Myocyte (in vitro differentiated cells): ENCODE measurements around the gene USP9X. TPM values are rescaled to one million over a fixed set of nuclear protein-coding genes. Genes with fewer than 3 reads are reported as not detected.

ENCODE experiments used
- DNase-seq: peaks from one replicate; pipeline ENCODE4 v3.0.0-alpha.2; 2012; ENCODE audit warnings: low read depth
- polyA plus RNA-seq: library from polyadenylated mRNA; unstranded; fragments of >200 nt; gene quantifications from one replicate; pipeline ENCODE4 v1.2.1, GENCODE V29; 2012; ENCODE audit warnings: missing spikeins
- total RNA-seq: library from RNA; depleted of rRNA; stranded (reverse); fragments of >200 nt; gene quantifications from 2 replicates; pipeline ENCODE4 v1.2.3, GENCODE V29; 2014

The USP9X gene
- 106 and 114 TPM in 2 replicates for total RNA-seq
- 31.9 TPM for polyA plus RNA-seq

- DNase-seq, result peak; percentile 86
Observed at GRCh38 chrX:41084893-41085511, at the start of gene USP9X. TSS of gene USP9X (plus strand) at chrX:41085445. CDS start at chrX:41123629, 38,184 bp downstream.

GRCh38 chrX:41035582-41035981, 49.7 kb upstream of the USP9X start:
- no peak for DNase-seq

GRCh38 chrX:41036668-41037326, 48.4 kb upstream of the USP9X start:
- no peak for DNase-seq

DNA sequence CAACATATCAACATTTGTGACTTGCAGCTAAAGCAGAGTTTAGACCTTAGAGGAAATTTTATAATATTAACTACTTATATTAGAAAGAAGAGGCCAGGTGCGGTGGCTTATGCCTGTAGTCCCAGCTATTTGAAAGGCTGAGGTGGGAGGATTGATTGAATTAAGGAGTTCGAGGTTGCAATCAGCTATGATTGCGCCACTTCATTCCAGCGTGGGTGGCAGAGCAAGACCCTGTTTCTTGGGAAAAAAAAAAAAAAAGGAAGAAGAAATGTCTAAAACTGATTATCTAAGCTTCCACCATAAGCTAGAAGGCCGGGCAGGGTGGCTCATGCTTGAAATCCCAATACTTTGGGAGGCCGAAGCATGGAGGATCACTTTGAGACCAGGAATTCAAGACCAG, 42.0 kb upstream of the USP9X start:
- no peak for DNase-seq

DNA sequence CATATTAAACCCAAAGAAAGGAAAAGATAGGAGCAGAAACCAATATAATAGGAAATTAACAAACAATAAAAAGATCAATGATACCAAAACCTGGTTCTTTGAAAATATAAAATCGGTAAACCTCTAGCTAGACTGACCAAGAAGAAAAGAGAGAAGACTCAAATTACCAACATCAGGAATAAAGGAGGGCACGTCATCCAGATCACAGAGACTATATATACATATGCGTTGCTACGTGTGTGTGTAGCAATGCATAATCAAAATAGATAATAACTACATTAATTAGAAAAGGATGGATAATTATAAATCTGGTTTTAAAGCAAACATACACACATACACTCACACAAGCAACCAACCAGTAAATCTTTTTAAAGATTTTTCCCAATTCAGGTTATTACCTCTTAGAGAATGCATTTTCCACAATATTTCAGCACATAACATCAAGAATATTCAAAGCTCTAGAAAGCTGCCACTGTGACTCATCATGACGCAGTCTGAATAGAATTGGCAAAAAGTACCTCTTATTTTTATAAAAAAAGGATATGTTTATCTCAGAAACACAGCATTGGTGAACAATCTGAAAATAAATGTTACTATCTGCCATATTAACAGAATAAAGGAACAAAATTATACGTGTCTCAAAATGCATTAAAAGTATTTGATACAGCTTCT, 41.4 kb upstream of the USP9X start:
- peak; percentile 13 for DNase-seq

GRCh38 chrX:41045960-41046567, 39.2 kb upstream of the USP9X start:
- DNase-seq, result no peak

DNA sequence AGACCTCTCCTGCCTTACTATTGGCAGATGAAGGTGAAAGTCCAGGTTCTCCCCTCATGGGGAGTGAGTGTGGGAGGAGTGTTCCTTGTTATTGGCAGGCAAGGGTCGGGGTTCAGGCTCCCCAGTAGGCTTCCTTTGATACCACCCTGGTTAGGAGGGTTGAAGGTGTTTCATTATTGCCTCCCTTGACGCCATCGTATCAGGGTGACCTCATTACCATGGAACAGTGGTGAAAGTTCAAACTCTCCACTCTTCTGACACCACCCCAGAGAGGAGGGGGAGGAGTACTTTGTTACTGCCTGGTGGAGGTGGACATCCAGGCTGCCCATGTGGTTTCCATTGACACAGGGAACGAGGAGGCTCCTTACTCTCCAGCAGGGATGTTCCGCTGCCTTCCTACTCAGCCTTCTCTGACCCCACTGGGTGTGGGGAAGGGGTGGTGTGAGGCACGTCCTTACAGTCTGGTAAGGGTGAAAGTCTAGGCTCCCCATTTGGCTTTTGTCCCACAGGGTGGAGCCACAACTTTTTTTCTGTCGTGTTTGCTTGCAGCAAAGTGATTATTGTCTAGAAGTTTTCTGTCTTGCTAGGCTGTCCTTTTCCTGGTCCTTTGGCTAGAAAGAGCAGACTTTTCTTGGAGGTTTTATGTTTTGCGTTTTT, 37.2 kb upstream of the USP9X start:
- no peak for DNase-seq

DNA sequence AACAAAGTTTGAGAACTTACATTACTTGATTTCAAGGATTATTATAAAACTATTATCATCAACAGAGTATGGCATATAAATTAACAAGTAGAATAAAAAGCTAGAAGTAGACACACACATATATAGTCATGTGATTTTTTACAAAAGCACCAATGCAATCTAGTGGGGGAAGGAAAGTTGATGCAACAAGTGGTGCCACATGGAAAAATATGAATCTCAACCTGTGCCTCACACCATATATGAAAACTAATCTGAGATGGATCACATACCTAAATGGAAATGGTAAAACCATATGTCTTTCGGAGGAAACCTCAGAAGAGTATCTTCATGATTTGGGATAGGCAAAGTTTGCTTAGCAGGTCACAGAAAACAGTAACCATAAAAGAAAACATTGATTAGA, 34.9 kb upstream of the USP9X start:
- no peak for DNase-seq

DNA sequence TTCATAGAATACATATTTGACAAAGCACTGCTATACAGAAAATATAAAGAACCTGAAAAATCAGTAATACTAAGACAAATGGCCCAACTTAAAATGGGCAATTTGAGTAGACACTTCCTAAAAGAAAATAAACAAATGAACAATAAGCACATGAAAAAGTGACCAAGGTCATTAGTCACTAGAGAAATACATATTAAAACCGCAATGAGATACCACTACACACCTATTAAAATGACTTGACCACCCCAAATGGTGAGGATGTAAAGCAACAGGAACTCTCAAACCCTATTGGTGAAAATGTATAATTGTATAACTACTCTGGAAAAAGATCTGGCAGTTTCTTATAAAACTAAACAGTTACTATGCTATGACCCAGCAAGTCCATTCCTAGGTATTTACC, 34.0 kb upstream of the USP9X start:
- no peak for DNase-seq

DNA sequence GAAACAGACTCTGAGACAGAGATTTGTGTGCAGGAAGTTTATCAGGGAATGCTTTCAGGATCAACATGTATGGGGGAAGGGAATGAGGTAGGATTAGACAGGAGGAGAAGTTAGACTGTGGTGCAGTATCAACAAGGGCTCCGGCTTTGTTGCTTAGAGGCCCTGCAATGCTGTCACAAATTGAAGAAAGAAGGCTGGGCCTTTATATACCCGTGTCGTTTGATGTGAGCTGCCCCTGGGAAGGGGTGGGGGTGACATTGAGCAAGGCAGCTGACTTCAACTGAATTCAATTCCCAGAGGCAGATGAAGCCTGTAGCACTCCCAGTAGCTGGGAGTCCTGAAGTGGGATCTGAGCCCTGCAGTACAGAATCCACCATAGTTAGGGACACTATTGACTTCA, 29.5 kb upstream of the USP9X start:
- DNase-seq, result no peak

GRCh38 chrX:41063276-41063675, 22.0 kb upstream of the USP9X start:
- peak; percentile 29 for DNase-seq

GRCh38 chrX:41064018-41064417, 21.2 kb upstream of the USP9X start:
- DNase-seq, result no peak

- no peak for DNase-seq
Observed at GRCh38 chrX:41066391-41066790, 18.9 kb upstream of the USP9X start.

DNA sequence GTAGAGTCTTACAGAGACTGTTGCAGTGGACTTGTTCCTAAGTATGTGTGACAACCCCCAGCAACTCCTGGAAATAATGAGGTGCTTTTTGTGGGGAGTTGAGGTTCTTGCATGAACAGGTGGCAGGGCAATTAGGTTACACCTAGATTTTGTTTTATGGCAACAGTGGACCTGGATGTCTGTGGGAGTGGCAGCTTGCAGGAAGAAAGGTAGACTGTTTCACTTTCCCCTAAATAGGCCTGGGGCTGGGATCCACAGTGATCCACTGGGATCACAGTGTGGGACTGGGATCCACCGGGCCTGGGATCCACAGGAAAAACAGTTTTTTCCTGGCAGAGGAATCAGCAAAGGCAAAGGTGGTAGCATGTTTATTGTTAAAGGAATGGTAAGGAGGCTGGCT, 18.3 kb upstream of the USP9X start:
- no peak for DNase-seq

DNA sequence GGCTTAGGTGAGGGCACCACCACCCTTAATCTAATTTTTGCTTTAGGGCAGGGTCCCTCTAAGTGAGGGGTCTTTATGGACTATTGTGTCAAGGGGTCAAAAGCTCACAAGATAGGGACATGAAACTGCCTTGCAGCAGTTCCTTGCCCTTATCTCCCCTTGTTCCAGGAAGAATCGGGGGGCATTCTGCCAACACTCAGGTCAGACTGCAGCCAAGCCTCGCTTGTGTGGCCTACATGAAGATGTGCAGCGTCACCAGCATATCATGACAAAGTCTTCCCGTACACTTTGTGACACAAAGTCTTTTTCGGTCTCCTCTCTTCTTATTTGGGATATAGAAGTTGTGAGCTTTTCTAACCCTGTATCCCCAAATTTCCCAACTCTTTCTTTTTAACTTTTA, 17.5 kb upstream of the USP9X start:
- DNase-seq, result no peak

DNA sequence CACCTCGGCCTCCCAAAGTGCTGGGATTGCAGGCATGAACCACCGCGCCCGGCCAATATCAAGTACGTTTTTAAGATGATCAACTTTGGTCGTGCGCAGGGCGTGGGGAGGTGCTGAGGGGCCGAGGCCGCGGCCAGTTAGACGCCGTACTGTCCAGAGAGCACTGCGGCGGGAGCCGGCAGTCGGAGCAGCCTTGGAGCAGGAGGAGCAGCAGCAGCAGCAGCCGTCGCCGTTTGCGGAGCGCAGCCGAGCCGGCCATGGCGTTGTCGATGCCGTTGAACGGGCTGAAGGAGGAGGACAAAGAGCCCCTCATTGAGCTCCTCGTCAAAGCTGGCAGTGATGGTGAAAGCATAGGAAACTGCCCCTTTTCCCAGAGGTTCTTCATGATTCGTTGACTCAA, 8.5 kb upstream of the USP9X start:
- DNase-seq, result no peak

DNA sequence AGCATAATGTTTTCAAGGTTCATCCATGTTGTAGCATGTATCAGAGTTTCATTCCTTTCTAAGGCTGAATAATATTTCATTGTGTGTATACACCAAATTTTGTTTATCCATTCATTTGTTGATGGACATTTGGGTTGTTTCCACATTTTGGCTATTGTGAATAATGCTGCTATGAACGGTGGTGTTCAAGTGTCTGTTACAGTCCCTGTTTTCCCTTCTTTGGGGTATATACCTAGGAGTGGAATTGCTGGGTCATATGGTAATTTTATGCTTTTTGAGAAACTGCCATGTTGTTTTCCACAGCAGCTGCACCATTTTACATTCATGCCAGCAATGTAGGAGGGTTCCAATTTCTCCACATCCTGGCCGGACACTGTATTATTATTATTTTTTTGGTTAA, 3.4 kb upstream of the USP9X start:
- no peak for DNase-seq

GRCh38 chrX:41082783-41083182, 2.5 kb upstream of the USP9X start:
- DNase-seq, result no peak

GRCh38 chrX:41084044-41084892, 977 bp upstream of the USP9X start:
- peak; percentile 95 for DNase-seq

DNA sequence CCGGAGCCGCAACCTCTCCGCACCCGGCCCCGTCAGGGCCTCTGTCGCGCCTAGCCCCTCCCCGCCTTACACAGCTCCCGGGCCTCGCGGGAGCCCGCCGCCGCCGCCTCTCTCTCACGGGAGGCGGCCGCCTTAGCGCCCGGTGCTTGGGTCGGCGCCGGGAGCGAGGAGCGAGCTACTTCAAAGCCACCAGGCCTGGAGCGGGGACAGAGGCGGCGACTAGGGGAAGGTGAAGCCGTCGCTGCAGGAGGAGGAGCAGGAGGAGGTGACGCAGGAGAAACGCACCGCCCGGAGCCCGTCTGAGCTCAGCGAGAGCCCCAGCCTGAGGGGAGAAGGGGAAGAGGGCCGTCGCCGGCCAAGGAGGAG, 250 bp downstream of the USP9X start:
- DNase-seq, result no peak
